GM19023 (cell line): ENCODE results near the gene PCDH18.
"Not testable (repeated sequence)": the region's sequence is repeated elsewhere in the genome, so short reads cannot be mapped to it uniquely, and the experiment has no call there.

Experiments used
- ATAC-seq: cut with Tn5 transposase; IDR thresholded peaks from one replicate; pipeline ENCODE4 v1.9.1; 2021; ENCODE audit warnings: mild to moderate bottlenecking, moderate library complexity; ENCODE audit not compliant: unreplicated experiment

The PCDH18 gene

GRCh38 chr4:137531168-137531985 lies 917 bp downstream of the PCDH18 start:
- no peak for ATAC-seq

GRCh38 chr4:137530176-137530575 lies 2.1 kb downstream of the PCDH18 start:
- ATAC-seq = no peak

DNA sequence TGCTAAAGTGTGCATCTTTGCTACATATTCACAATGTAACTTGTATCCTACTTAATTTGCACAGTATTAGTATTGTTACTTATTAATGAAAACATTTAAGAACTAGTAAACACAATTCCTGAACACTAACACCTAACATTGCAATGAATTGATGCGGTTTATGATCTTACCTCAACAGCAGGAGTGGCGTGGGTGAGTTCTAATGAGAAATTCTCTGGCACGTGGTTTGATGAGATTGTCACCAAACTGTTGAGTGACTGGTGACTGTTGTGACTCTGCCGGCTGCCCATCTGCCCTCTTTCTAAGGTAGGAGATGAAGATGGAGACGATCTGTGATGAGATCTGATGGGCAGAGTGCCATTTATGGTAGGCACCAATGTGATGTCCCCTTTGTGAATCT lies 2.9 kb downstream of the PCDH18 start:
- ATAC-seq = no peak

DNA sequence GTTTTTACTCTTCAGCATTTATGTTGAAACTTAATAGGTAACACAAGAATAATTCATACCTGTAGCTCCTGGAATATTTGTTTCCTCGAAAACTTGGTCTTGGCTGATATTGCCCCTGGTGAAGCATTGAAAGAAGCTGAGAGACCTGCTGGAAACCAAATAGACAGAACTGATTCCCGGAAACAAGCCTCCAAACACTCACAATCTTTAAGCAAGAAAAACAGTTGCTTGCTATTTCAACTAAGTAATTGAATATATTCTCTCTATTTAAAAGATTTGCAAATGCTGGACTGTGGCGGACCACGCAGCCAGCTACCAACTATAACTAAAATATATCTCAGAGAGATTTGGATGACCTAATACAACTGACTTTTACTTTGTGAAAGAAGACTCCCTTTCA lies 3.6 kb downstream of the PCDH18 start:
- ATAC-seq = no peak

GRCh38 chr4:137526681-137527080 lies 5.6 kb downstream of the PCDH18 start:
- no peak for ATAC-seq

DNA sequence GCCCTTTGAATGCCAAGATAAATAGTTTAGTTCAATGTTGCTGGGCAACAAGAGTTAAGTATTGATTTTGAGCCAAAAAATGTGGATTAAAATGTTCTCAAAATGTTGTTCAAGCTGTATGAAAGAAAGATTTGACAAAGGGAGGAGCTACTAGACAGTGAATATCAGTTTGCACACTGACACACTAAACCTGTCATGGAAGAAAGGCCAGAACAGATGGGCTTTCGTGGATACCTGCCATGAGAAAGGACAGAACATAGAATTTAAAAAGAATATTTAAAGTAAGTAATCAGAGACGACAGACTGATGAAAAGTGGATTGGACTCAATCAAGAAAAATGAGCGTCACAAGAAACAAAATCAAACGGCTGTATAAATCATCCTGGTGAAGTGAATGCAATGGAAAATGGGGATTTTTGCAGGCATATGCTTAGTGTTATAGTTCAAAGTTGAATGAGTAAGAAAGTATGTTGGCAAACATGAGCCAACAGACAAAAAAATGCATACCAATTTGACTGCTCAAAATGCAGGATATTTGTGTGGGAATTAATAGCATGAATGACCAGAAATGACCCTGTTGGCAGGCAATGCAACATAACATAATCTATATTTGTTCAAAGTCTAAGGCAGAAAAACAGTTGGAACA lies 7.4 kb downstream of the PCDH18 start:
- ATAC-seq = no peak

DNA sequence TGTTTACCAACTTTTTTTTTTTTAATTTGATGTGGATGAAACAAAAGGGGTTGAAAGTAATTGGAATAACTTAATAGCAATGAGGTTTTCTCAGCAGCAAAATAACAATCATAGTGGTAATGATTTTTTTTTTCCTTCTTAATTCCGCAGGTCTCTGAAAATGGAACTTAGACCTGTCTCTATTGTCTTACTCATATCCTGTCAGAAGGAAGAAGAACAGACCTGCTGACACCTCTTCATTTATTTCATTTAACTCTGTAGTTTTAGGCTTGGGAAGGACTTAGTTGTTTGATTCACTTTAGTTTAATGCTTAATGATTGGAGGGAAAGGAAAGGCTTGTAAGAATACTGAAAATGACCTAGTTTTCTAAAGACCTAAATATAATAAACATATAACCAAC lies 9.0 kb downstream of the PCDH18 start:
- ATAC-seq = no peak

- ATAC-seq = no peak
Observed at GRCh38 chr4:137521053-137521452, 11.2 kb downstream of the PCDH18 start.

GRCh38 chr4:137519406-137519805 lies 12.9 kb downstream of the PCDH18 start:
- ATAC-seq = no peak

DNA sequence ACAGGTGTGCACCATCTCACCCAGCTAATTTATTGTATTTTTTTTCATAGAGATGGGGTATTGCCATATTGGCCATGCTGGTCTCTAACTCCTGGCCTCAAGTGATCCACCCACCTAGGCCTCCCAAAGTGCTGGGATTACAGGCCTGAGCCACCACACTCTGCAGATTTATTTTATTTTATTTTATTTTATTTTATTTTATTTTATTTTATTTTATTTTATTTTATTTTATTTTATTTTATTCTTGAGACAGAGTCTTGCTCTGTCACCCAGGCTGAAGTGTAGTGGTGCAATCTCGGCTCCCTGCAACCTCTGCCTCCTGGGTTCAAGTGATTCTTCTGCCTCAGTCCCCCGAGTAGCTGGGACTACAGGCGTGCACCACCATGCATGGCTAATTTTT lies 15.0 kb downstream of the PCDH18 start:
- ATAC-seq = not testable (repeated sequence)

- ATAC-seq = no peak
Observed at GRCh38 chr4:137514406-137515111, 17.7 kb downstream of the PCDH18 start.

DNA sequence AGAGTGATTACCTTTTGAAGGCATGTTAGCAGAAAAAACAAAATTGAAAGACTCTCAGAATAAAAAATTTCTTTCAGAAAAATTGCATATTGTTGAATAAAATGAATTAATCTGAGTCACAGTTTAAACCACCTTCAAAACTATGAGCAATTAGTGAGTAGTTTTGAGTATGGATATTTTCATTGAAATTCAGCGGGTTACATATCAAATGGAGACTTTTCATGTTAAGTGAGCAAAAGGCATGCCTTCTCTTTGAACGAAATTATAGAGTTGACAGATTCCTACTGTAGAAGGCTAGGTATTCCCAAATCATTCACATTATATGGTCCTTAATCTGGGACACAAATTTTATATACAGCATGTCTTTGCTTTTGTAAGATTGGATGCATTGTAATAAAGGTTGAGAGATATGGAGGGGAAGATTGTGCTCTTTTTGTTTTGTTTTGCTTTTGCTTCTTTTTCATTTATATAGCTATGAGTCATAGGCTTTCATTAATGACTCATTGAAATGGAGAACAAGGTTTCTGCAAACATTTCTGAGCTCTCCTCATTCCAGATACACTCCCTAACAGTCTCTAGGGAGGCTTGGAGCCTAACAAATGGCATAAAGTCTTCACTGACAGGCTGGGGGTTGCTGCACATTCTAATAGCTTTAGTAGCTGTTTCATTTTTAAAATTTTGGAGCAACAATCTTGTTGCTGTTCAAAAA lies 21.6 kb downstream of the PCDH18 start:
- ATAC-seq = no peak

DNA sequence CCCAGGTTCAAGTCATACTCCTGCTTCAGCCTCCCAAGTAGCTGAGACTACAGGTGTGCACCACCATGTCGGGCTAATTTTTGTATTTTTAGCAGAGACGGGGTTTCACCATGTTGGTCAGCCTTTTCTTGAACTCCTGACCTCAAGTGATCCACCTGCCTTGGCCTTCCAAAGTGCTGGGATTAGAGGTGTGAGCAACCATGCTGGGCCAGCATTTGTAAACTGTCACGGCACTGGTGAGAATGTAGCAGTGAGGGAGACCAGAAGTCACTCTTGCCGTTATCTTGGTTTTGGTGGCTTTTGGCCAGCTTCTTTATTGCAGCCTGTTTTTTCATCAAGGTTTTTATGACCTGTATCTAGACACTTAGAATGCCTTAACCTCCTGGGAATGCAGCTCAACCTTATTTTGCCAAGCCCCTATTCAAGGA lies 22.4 kb downstream of the PCDH18 start:
- no peak for ATAC-seq

DNA sequence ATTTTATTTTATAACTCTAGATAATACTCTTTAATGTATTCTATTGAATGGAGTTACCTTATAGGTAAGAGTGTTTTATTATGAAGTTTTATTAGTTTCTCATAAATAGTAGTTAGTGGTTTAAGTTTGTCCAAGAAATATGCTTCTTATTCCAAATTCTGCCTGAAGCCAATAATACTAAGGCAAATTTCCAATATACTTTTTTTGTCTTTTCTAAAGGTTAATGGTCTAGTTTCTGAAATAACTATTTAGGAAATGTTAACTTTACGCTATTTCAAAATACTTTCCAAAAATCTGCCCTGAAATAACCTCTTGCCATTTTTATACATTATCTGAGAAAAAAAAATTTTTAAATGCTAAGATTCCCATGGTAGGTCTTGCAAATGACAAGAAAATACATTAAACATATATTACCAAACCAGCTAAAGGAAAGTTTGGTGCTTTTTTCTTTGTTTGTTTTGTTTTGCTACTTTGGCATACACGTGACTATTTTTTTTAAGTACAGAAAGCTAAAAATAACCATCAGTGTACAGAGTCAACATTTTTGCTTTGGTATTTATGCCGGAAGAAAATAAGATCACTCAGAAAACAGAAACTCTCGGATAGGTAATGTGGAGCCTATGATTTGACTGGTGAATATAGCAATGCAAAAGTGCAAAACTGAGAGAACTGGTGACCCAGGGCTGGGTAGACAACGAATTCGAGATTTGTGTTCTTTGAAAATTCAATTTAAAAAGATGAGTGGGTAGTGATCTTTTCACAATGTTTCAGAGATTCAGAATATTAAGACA lies 29.8 kb downstream of the PCDH18 start:
- no peak for ATAC-seq

GRCh38 chr4:137496267-137496666 lies 36.0 kb downstream of the PCDH18 start:
- ATAC-seq = not testable (repeated sequence)

- ATAC-seq = no peak
Observed at GRCh38 chr4:137495578-137495977, 36.7 kb downstream of the PCDH18 start.

DNA sequence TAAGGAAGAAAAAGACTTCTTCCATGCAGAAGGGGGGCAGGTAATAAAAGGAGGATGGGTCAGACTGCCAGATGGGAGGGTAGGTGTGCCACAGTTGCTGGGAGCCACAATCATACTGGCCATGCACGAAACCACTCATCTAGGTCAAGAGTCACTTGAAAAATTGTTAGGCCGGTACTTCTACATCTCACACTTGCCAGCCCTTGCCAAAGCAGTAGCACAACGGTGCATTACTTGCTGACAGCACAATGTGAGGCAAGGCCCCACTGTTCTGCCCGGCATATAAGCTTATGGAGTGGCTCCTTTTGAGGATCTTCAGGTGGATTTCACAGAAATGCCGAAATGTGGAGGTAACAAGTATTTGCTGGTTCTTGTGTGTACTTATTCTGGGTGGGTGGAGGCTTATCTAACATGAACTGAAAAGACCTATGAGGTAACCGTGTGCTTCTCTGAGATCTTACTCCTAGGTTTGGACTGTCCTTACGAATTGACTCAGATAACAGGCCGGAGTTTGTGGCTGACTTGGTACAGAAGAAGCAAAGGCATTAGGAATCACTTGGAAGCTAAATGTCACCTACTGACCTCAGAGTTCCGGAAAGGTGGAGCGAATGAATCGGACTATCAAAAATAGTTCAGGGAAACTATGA lies 48.9 kb downstream of the PCDH18 start:
- ATAC-seq = not testable (repeated sequence)

DNA sequence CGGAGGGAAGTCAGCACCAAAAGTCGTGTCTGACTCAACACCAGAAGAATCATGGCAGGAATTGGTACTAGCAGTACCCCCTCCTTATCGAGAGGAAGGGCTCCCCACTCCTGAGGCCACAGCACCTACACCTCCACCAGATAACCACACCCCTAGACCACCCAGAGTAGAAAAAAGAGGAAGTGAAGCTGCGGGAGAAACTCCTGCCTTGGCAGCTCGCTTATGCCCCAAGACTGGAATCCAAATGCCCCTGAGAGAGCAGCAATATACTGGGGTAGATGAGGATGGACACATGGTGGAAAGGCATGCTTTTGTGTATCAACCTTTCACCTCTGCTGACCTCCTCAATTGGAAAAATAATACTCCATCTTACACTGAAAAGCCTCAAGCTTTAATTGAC lies 52.6 kb downstream of the PCDH18 start:
- not testable (repeated sequence) for ATAC-seq

- no peak for ATAC-seq
Observed at GRCh38 chr4:137476345-137476744, 55.9 kb downstream of the PCDH18 start.
